ENCODE results near the gene PYM1. TPM values are rescaled to one million over a fixed set of nuclear protein-coding genes. Genes with fewer than 3 reads are reported as not detected.
"Not testable (repeated sequence)": the region's sequence is repeated elsewhere in the genome, so short reads cannot be mapped to it uniquely, and the experiment has no call there.

Gene PYM1
- total RNA-seq, 1 donor: 31.5 TPM

DNA sequence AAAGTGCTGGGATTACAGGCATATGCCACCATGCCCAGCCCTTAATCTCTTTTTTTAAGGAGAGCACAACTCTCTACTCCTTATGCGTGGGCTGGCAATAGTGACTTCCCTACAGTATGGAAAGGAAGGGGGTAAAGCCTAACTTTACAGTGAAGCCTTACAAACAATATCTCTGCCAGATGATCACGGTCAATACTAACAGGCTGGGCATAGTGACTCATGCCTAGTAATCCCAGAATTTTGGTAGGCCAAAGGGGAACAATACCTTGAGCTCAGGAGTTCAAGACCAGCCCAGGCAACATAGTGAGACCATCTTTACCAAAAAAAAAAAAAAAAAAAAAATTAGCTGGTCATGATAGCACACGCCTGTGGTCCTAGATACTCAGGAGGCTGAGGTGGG is 5.6 kb downstream of the PYM1 start:
- Histone ChIP-seq H3K4me1 (ENCODE audit: insufficient read depth, low read length) (peaks cover 14% of the 10 kb centered on the region), H3K4me2 (ENCODE audit: insufficient read depth, low read length) (no peak overlapping the region), H4K20me1 (ENCODE audit: insufficient read depth, low read length) (no peaks in the 10 kb centered on the region), H2AFZ (ENCODE audit: low read length) (no peak overlapping the region), H3K36me3 (ENCODE audit: insufficient read depth, low read length) (peaks cover 17% of the 10 kb centered on the region), H3K27me3 (ENCODE audit: insufficient read depth, low read length) (no peaks in the 10 kb centered on the region), H3K27ac (ENCODE audit: low read depth, low read length) (no peak overlapping the region), H3K4me3 (ENCODE audit: insufficient read depth, low read length) (no peak overlapping the region), H3K79me2 (ENCODE audit: insufficient read depth, low read length) (peaks cover 87% of the 10 kb centered on the region), H3K9me3 (ENCODE audit: low read depth, low read length) (no peaks in the 10 kb centered on the region)
- TF ChIP-seq, protein P1, sequence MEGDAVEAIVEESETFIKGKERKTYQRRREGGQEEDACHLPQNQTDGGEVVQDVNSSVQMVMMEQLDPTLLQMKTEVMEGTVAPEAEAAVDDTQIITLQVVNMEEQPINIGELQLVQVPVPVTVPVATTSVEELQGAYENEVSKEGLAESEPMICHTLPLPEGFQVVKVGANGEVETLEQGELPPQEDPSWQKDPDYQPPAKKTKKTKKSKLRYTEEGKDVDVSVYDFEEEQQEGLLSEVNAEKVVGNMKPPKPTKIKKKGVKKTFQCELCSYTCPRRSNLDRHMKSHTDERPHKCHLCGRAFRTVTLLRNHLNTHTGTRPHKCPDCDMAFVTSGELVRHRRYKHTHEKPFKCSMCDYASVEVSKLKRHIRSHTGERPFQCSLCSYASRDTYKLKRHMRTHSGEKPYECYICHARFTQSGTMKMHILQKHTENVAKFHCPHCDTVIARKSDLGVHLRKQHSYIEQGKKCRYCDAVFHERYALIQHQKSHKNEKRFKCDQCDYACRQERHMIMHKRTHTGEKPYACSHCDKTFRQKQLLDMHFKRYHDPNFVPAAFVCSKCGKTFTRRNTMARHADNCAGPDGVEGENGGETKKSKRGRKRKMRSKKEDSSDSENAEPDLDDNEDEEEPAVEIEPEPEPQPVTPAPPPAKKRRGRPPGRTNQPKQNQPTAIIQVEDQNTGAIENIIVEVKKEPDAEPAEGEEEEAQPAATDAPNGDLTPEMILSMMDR (IDR thresholded peaks at IDR 0.05; ENCODE audit: extremely low read depth, low read depth, low read length): no peak
- no peak for DNase-seq (ENCODE audit: insufficient read length, low spot score, missing footprints)

DNA sequence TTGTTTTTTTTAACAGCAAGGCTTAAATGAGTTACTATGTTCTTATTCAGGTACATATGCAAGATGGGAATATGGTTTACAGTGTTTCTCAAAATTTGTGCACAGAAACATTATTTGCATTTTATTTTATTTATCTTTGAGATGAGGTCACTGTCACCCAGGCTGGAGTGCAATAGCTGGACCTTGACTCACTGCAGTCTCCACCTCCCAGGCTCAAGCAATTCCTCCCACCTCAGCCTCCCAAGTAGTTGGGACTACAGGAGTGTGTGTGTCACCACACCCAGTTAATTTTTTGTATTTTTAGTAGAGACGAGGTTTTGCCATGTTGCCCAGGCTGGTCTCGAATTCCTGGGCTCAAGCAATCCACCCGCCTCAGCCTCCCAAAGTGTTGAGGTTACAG is 8.7 kb downstream of the PYM1 start:
- not testable (repeated sequence) for H3K9me3 ChIP-seq (ENCODE audit: low read depth, low read length); H3K4me2 ChIP-seq (ENCODE audit: insufficient read depth, low read length); DNase-seq (ENCODE audit: insufficient read length, low spot score, missing footprints); H2AFZ ChIP-seq (ENCODE audit: low read length); H3K4me1 ChIP-seq (ENCODE audit: insufficient read depth, low read length); H3K4me3 ChIP-seq (ENCODE audit: insufficient read depth, low read length); H3K27me3 ChIP-seq (ENCODE audit: insufficient read depth, low read length)
- H3K27ac ChIP-seq (ENCODE audit: low read depth, low read length): peak overlapping the region; percentile 15
- H3K36me3 ChIP-seq (ENCODE audit: insufficient read depth, low read length): peaks cover 11% of the 10 kb centered on the region
- peaks cover 88% of the 10 kb centered on the region for H3K79me2 ChIP-seq (ENCODE audit: insufficient read depth, low read length)
- H4K20me1 ChIP-seq (ENCODE audit: insufficient read depth, low read length): peaks cover 16% of the 10 kb centered on the region

DNA sequence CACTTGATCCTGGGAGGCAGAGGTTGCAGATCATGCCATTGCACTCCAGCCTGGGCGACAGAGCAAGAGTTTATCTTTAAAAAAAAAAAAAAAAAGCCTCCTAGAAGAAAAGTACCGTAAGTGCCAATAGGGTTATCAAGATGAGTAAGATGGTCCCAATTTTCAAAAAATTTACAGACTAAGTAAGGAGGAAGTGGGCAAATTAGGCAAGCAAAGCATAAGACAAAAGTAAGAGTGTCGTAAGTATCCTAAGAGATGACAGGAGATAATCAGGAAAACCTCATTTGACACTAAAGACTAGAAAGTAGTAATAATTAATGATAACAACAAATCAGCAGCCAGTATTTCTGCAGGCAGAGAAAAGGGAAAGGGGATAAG is 12.2 kb downstream of the PYM1 start:
- DNase-seq (ENCODE audit: insufficient read length, low spot score, missing footprints): no peak
- no peaks in the 10 kb centered on the region for H3K4me1 ChIP-seq (ENCODE audit: insufficient read depth, low read length)
- H3K27me3 ChIP-seq (ENCODE audit: insufficient read depth, low read length): no peaks in the 10 kb centered on the region
- peaks cover 68% of the 10 kb centered on the region for H3K79me2 ChIP-seq (ENCODE audit: insufficient read depth, low read length)
- no peak overlapping the region for H3K27ac ChIP-seq (ENCODE audit: low read depth, low read length)
- peaks cover 5% of the 10 kb centered on the region for H3K36me3 ChIP-seq (ENCODE audit: insufficient read depth, low read length)
- H3K9me3 ChIP-seq (ENCODE audit: low read depth, low read length): no peaks in the 10 kb centered on the region
- H4K20me1 ChIP-seq (ENCODE audit: insufficient read depth, low read length): peaks cover 18% of the 10 kb centered on the region
- TF ChIP-seq, protein P1 (IDR thresholded peaks at IDR 0.05; ENCODE audit: extremely low read depth, low read depth, low read length): no peak
- no peak overlapping the region for H3K4me2 ChIP-seq (ENCODE audit: insufficient read depth, low read length)
- H2AFZ ChIP-seq (ENCODE audit: low read length): no peak overlapping the region
- H3K4me3 ChIP-seq (ENCODE audit: insufficient read depth, low read length): no peak overlapping the region

DNA sequence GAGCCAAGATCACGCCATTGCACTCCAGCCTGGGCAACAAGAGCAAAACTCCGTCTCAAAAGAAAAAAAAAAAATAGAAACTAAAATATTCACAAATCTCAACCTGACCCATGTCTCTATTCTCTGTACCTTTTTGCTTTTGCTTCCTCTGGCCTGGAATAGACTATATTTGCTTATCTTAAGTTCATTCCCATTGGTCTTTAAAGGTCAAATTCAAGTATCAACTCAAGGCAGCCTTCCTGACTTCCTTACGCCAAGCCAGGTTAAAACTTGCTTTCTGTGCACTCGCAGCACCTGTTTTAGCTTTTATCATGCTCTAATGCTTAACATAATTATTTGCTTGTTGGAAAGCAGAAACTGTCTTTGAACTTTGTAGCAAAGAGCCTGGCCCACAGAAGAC is 14.8 kb downstream of the PYM1 start:
- H4K20me1 ChIP-seq (ENCODE audit: insufficient read depth, low read length): peaks cover 18% of the 10 kb centered on the region
- no peak overlapping the region for H3K4me2 ChIP-seq (ENCODE audit: insufficient read depth, low read length)
- DNase-seq (ENCODE audit: insufficient read length, low spot score, missing footprints): no peak
- H3K36me3 ChIP-seq (ENCODE audit: insufficient read depth, low read length): peaks cover 5% of the 10 kb centered on the region
- H3K4me3 ChIP-seq (ENCODE audit: insufficient read depth, low read length): no peak overlapping the region
- no peaks in the 10 kb centered on the region for H3K27me3 ChIP-seq (ENCODE audit: insufficient read depth, low read length)
- TF ChIP-seq, protein P1 (IDR thresholded peaks at IDR 0.05; ENCODE audit: extremely low read depth, low read depth, low read length): no peak
- H3K79me2 ChIP-seq (ENCODE audit: insufficient read depth, low read length): peaks cover 47% of the 10 kb centered on the region
- no peak overlapping the region for H2AFZ ChIP-seq (ENCODE audit: low read length)
- H3K9me3 ChIP-seq (ENCODE audit: low read depth, low read length): no peaks in the 10 kb centered on the region
- no peak overlapping the region for H3K27ac ChIP-seq (ENCODE audit: low read depth, low read length)
- H3K4me1 ChIP-seq (ENCODE audit: insufficient read depth, low read length): peaks cover 10% of the 10 kb centered on the region
